HL-60/S4 treated with phorbol 12-myristate 13-acetate at 8.2 ng/mL for 4 days and 3 days (cell line): ENCODE measurements around the gene VWA7.

Source experiments
- in situ Hi-C: fragments of 300-500 bp; cut with MboI; formaldehyde crosslinking; loops from 2 replicates; pipeline ENCODE4 v1.15.0; 2022; ENCODE audit warnings: low sequenced_read_pairs

Gene VWA7

DNA sequence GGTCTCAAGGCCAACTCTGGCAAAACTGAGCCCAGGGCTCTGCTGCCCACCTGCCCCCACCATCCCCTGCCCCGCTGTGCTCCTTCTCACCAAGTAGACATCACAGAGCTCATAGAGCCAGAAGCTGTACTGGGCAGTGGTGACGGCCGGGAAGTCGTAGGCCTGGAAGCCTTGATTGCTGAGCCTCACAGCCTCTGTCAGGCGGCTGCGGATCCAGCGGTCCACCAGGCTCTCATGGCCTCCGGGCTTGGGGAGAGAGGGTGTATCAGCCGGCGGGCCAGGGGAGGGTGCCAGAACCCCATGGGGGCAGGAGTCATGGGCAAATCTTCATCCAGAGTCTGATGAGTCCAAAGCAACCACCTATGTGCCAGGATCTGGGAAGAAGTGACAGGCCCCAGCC is 2.8 kb upstream of the VWA7 start:
- in situ Hi-C loops: no loop called here

DNA sequence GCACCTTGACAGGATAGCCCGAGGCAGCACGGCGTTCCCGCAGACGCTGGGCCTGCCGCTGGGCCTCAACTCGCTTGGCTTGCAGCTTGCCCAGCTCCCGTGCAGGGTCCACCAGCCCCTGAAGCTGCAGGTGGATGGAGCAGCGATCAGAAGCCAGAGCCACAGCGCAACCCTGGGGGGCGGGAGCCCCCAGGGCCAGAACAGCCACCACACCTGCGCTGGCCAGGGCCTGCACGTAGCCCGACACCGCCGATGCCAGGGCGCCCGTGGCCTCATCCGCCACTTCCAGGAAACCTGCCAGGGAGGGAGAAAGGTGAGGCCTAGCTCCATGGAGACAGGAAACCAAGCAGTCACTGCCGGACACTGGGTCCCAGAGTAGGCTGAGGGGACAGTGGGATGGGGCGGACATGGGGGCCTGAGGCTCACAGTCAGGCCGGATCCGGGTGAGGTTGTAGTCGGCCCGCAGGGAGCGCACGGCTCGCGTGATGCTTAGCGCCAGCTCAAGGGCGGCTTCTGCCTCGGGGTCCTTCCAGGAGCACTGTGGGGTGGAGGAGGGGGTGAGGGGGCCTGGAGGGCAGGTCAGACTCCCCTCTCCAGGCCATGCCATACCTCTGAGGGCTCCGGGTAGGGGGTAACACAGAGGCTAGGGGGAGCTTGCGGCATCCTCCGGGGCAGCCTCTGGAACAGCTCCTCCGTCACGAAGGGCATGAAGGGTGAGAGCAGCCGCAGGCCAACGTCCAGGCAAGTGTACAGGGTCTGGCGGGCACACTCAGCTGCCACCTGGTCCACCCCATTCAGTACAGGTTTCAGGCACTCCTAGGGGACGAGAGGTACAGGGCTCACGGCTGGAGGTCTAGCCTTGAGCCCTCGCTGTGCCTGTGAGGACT is 2.1 kb upstream of the VWA7 start:
- in situ Hi-C loops: no loop called here

DNA sequence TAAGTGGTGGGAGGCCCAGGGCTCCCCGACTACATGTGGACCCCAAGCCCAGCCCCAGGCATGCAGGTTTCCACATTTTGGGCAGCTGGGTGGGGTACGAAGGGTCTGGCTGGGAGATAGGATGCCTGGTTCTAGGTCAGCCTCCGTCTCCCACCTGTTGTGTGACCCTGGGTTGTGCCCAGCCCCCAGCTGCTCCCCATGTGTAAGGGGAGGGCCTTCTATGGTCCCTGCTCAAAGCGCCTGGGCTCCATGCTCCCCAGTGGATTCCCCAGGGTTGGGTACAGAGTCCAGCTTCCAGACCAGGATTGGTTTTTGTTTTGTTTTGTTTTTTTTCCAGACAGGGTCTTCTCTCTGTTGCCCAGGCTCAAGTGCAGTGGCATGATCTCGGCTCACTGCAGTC is 1.1 kb upstream of the VWA7 start:
- in situ Hi-C loops: no loop called here

DNA sequence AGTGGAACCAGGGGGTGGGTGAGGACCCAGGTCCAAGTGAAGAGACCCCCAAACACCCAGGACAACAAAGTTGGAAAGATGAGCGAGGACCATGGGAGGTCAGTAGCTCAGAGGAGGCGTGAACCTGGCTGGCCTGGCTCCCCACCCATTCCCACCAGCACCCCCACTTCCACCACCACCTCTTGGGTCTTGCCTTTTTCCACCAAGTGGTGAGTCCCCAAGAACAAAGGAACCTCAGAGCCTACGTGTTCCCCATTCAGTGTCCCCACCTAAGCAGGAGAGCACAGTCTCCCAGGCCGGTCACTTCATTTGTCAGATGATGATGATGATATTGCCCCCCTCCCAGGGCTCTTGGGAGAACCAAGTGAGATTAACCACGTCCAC is 531 bp upstream of the VWA7 start:
- in situ Hi-C loops: no loop called here

- in situ Hi-C loops: no loop called here
Measured at GRCh38 chr6:31776485-31776988, 591 bp downstream of the VWA7 start.

DNA sequence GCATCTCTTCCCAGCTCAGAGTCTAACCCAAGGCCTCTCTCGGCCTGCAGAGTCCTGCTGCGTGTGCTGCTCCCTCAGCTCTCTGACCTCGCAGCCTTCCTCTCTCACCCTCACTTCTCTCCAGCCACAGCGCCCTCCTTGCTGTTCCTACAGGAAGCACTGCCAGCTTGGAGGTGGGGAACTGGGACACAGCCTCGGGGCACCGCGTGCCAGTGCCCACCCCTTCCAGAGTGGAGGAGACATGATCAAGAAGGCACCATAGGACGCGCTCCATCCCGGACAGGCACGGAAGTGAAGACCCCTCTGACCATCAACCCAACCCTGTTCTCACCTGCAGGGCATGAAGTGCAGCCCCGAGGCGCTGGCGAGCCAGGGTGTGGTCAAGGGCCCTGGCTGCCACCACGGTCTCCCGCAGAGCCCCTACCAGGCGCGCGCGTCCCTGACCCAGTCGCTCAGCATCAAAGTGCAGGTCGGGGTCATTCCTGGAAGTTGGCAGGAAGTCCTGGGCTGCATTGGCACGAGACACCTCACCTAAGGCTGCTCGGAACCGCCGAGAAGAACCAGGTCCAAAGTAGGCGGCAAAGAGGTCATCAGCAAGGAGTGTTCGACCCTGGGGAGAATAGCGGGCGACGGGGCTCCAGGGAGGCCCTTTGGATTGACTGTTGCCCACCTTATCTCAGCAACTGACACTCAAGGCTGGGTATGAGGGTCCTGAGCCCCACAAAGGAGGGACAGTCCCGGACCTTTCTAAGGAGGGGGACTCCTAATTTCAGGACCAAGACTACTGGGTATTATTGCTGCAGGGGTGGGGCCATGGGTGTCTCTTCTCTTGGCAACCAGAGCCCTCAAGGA is 1.3 kb downstream of the VWA7 start:
- in situ Hi-C loops: no loop called here

DNA sequence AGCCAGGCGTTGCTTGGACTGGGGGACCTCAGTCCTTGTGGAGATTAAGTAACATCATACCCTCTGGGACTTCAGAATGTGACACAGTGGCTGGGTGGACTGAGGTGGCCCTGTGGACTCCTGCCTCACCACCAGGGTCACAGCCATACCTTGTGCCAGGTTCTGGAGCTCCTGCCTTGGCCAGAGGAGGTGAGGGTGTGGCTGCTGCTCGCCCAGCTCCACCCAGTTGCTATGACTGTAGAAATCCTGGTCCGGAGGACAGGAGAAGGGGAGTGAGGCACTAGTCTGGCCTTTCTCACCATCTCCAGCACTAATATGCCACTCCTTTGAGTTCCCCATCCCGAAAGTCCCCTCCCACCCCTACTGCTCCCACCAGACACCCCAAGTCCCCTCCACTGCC is 1.9 kb downstream of the VWA7 start:
- in situ Hi-C loops: no loop called here

GRCh38 chr6:31771992-31772358 is 5.2 kb downstream of the VWA7 start:
- in situ Hi-C loops: no loop called here

- in situ Hi-C loops: no loop called here
Measured at GRCh38 chr6:31770860-31771259, 6.3 kb downstream of the VWA7 start.

GRCh38 chr6:31769684-31770371 is 7.3 kb downstream of the VWA7 start:
- in situ Hi-C loops: loop anchor here (10.0 kb wide), 1 partner anchor 85 kb away; the partner anchor contains the start of gene LY6G5C

DNA sequence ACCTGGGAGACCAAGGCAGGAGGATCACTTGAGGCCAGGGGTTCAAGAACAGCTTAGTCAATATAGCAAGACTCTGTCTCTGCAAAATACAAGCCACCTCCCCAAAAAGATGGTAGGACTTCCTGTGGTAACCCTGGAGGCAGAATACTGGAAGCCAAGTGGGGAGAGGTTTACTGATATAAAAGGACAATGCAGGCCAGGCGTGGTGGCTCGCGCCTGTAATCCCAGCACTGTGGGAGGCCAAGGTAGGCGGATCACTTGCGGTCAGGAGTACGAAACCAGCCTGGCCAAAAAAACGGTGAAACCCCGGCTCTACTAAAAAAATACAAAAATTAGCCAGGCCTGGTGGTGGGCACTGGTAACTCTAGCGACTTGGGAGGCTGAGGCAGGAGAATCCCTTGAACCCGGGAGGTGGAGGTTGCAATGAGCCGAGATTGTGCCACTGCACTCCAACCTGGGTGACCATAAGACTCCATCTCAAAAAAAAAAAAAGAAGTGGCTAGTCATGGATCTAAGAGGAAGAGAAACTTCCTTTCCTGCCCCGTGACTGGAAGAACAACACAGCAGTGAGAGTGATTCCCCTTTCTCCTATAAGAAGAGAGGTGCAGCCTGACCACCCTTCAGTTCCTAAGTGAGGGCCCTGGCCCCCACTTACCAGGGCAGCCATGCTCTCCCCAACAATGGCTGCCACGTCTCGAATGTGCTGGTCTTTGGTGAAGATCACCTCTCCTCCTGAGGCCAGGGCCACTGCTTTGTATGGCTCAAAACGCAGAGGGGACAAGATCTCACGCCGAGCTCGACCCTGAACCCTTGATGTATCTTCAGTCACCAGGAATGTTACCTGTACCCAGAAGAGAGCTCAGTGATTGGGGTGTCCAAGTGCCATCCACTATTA is 8.5 kb downstream of the VWA7 start:
- in situ Hi-C loops: loop anchor here (10.0 kb wide), 1 partner anchor 84 kb away; the partner anchor contains the start of gene LY6G5C

DNA sequence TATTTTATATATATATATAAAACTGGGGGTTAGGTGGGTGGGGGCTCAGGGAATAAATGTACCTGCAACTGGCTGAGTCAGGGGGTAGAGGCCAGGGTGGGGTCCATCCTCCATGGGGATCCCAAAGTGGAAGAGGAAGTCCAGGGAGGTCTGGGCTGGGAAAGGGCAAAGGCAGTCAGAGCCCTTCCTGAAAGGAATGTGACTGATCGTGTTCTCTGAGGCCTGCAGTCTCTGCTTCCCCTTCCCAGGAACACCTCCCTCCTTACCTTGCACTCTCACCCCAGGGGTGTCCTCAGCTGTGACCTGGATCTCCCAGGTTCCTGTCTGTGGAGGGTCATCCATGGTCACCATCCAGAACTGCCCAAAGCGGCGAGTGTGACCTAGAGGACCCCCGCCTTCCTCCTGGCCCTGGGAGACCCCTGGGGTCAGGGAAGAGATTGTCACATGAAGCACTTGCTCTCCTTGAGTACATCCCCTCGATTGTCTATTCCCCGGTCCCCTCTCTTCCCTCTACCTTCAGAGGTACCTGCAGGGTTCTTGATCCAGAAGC is 10.0 kb downstream of the VWA7 start:
- in situ Hi-C loops: loop anchor here (10.0 kb wide), 1 partner anchor 82 kb away; the partner anchor contains the start of gene LY6G5C

DNA sequence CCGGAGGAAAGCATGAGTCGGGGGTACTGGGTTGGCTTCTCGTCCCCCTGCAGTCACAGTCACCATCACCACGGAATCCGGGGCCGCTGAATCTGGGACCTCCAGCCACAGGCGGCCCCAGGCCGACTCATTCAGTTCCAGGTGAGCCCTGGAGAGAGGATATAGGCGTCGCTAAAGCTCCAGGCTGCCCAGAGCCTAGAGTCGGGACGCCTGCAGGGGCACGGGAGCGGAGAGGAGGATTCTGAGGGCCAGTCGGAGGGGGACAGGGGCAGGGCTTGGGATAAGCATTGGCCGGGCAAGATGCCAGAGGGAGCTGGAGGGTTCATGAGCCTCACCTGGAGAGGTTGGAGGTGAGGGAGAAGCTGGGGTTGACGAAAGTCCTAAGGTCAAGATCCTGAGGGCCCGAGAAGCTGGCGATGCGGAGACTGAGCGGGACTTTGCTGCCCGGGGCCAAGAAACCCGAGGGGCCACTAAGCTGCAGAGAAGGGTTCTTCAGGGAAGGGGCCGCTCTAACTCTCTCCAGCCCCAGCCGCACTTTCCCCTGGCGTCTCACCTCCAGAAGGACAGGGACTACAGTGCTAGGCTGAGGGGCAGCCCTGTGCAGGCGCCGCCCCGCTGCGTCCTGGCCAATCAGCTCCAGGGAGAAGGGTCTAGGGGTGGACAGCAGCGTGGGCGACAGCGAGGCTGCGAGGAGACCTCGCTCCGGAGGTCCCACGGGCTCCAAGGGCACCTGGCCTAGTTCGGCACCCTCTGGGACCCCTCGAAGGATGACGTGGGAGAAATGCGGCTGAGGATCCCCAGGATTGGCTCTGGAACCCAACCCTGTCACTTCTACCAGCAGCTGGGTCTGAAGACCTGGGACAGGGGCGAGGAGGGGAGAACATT is 11.0 kb downstream of the VWA7 start:
- in situ Hi-C loops: loop anchor here (10.0 kb wide), 1 partner anchor 81 kb away; the partner anchor contains the start of gene LY6G5C

DNA sequence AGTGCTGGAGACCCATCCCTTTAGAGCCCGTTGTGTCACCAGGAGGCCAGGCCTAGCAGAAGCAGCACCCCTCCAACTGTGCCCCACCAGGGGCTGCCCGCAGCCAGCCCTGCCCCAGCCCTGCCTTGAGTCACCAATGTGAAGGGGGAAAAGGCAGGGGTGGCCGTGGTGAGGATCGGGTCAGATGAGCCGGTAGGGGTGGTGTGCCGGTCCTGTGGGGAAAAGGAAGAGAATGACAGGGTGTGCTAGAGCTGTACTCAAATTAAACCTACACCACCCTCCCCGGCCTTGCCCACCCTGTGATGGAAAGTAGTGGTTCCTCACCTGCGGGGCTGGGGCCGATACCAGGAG is 11.6 kb downstream of the VWA7 start:
- in situ Hi-C loops: loop anchor here (10.0 kb wide), 1 partner anchor 81 kb away; the partner anchor contains the start of gene LY6G5C

DNA sequence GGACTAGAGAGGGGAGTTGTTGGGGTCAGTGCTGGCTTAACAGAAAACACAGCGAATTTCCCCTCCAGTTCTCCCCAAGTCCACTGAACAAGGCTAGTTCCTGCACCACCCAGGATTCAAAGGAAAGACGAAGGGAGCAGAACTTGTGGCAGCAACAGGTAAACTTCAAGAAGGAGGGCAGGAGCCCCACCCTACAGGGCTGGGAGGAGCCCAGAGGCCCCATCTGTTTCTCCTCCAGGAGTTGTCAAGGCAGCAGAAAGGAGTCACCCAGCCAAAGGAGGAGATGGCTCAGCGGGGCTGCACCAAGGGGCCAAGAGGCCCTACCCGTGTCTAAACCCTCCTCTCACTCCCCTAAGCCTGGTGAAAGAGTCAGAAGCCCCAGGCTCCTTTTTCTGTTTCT is 12.9 kb downstream of the VWA7 start:
- in situ Hi-C loops: loop anchor here (10.0 kb wide), 1 partner anchor 79 kb away; the partner anchor contains the start of gene LY6G5C

- in situ Hi-C loops: loop anchor here (10.0 kb wide), 1 partner anchor 79 kb away; the partner anchor contains the start of gene LY6G5C
Measured at GRCh38 chr6:31763619-31763940, 13.5 kb downstream of the VWA7 start.

- in situ Hi-C loops: loop anchor here (10.0 kb wide), 1 partner anchor 78 kb away; the partner anchor contains the start of gene LY6G5C
Measured at GRCh38 chr6:31762878-31763618, 14.1 kb downstream of the VWA7 start.

- in situ Hi-C loops: loop anchor here (10.0 kb wide), 1 partner anchor 78 kb away; the partner anchor contains the start of gene LY6G5C
Measured at GRCh38 chr6:31762356-31762755, 14.8 kb downstream of the VWA7 start, which contains the start of gene SAPCD1. SAPCD1 (plus strand) TSS chr6:31762656; CDS start chr6:31763055, 399 bp downstream.
